ENCODE measurements around the gene CTNNA2. TPM values are rescaled to one million over a fixed set of nuclear protein-coding genes. Genes with fewer than 3 reads are reported as not detected.

Gene CTNNA2
- total RNA-seq, 3 donors from 2014 or later: 0.29 to 4.2 (median 1.1) TPM

- Histone ChIP-seq H3K4me1 (ENCODE audit: low read depth) (no peaks in the 10 kb centered on the region), H3K9me3 (no peaks in the 10 kb centered on the region), H3K36me3 (ENCODE audit: low read depth) (no peaks in the 10 kb centered on the region), H3K4me3 (no peak overlapping the region)
- no peak for ATAC-seq
- TF ChIP-seq, protein P1, sequence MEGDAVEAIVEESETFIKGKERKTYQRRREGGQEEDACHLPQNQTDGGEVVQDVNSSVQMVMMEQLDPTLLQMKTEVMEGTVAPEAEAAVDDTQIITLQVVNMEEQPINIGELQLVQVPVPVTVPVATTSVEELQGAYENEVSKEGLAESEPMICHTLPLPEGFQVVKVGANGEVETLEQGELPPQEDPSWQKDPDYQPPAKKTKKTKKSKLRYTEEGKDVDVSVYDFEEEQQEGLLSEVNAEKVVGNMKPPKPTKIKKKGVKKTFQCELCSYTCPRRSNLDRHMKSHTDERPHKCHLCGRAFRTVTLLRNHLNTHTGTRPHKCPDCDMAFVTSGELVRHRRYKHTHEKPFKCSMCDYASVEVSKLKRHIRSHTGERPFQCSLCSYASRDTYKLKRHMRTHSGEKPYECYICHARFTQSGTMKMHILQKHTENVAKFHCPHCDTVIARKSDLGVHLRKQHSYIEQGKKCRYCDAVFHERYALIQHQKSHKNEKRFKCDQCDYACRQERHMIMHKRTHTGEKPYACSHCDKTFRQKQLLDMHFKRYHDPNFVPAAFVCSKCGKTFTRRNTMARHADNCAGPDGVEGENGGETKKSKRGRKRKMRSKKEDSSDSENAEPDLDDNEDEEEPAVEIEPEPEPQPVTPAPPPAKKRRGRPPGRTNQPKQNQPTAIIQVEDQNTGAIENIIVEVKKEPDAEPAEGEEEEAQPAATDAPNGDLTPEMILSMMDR (IDR thresholded peaks at IDR 0.05): no peak
- no peak for DNase-seq
- intact Hi-C loops (cut with DNase I, micrococcal nuclease): no loop called here
Measured at GRCh38 chr2:79717364-79718007, 204.6 kb downstream of the CTNNA2 start.

DNA sequence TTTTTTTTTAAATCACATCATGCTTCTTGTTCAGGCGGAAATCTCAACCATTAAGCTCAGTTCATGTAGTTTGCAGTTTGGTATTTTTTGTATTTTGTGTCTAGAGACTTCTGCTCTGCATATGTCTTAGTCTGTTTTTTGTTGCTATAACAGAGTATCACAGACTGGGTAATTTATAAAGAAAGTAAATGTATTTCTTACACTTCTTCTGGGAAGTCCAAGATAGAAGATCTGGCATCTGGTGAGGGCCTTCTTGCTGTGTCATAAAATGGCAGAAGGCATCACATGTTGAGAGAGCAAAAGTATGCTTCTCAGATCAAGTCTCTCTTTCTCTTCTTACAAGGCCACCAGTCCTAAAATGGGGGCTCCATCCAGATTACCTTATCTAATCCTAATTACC, 208.2 kb downstream of the CTNNA2 start:
- Histone ChIP-seq H3K4me1 (ENCODE audit: low read depth) (no peaks in the 10 kb centered on the region), H3K4me3 (no peak overlapping the region), H3K9me3 (no peaks in the 10 kb centered on the region), H3K36me3 (ENCODE audit: low read depth) (no peaks in the 10 kb centered on the region)
- ATAC-seq: no peak
- TF ChIP-seq, protein P1 (IDR thresholded peaks at IDR 0.05): no peak
- DNase-seq: no peak
- intact Hi-C loops (cut with DNase I, micrococcal nuclease): no loop called here

DNA sequence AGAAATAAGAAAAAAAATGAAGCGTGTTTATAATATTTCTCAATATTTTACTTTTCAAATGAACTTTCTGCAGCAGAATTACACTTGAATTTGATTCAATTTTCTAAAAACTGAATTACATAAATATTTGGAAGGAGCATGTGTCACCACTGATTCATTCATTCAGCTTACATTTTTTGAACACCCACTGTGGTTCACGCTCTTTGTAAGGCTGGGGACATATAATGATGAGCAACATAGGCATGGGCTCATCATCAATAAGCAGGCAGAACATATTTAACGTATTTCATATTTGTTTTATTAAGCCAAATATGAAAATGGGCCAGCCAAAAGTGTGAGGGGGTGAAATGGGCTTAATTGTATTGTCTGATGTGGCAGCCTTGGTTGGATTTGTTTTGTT, 209.1 kb downstream of the CTNNA2 start:
- no peak for DNase-seq
- intact Hi-C loops (cut with DNase I, micrococcal nuclease): no loop called here
- Histone ChIP-seq H3K36me3 (ENCODE audit: low read depth) (no peaks in the 10 kb centered on the region), H3K4me3 (no peak overlapping the region), H3K4me1 (ENCODE audit: low read depth) (no peaks in the 10 kb centered on the region), H3K9me3 (no peaks in the 10 kb centered on the region)
- TF ChIP-seq, protein P1 (IDR thresholded peaks at IDR 0.05): no peak
- ATAC-seq: no peak

DNA sequence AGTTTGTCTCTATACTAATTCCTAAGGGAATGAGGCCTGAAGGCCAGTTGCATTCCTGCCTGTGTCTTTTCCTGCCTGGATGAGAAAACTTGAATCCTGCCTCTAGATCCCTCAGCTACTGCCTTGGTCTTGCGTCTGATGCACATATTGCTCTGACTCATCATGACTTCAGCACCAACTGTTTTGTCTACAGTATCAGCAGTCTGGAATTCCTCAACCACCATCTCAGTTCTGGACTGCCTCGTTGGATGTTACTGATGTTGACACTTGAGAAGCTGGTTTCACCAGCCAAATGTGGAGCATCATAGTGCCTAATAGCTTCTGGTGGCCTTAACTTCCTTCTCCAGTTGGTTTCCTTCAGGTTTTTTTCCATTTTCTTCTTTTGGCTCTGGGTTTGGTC, 211.0 kb downstream of the CTNNA2 start:
- Histone ChIP-seq H3K9me3 (no peaks in the 10 kb centered on the region), H3K36me3 (ENCODE audit: low read depth) (no peaks in the 10 kb centered on the region), H3K4me1 (ENCODE audit: low read depth) (no peaks in the 10 kb centered on the region), H3K4me3 (no peak overlapping the region)
- TF ChIP-seq, protein P1 (IDR thresholded peaks at IDR 0.05): no peak
- no peak for DNase-seq
- intact Hi-C loops (cut with DNase I, micrococcal nuclease): no loop called here
- no peak for ATAC-seq

DNA sequence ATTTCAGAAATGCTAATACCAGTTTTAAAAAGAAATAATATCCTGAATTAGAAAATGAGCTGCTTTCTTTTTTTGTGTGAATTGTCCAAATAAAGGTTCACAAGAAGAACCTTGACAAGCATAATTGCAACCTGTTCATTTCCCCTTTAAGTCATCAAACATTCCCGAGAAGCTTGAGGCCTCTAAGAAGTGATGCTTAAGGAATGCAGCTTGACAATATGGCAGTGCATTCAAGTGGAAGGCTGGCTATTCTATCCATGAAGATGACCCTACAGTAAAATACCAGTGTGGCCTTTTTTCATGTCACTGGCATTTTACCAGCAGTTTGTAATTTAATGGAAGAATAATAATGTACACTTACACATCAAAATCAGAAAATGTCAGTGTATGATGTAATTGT, 216.7 kb downstream of the CTNNA2 start:
- H3K36me3 ChIP-seq (ENCODE audit: low read depth): no peaks in the 10 kb centered on the region
- DNase-seq (no peak), ATAC-seq (no peak)
- intact Hi-C loops (cut with DNase I, micrococcal nuclease): no loop called here
- TF ChIP-seq, protein P1 (IDR thresholded peaks at IDR 0.05): no peak
- H3K4me1 ChIP-seq (ENCODE audit: low read depth): no peaks in the 10 kb centered on the region
- no peak overlapping the region for H3K4me3 ChIP-seq
- H3K9me3 ChIP-seq: no peaks in the 10 kb centered on the region

DNA sequence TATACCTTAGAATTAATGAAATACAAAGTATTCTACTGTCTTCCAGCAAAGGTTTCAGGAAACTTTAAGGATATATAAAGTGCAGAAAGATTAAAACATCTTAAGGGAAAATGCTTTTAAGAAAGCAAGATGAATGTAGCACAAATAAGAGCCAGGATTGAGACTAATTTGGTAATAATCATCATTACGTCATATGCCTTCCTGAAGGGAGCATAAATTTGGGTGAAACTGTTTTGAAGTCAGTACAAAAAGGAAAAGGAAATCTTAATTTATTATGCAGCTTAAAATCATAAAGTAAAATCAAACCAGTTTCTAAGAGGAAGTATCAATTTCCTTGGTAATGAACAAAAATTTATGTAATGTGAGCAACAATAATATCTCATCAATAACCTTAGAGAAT, 221.7 kb downstream of the CTNNA2 start:
- Histone ChIP-seq H3K9me3 (no peaks in the 10 kb centered on the region), H3K4me3 (no peak overlapping the region), H3K4me1 (ENCODE audit: low read depth) (no peaks in the 10 kb centered on the region), H3K36me3 (ENCODE audit: low read depth) (no peaks in the 10 kb centered on the region)
- intact Hi-C loops (cut with DNase I, micrococcal nuclease): no loop called here
- TF ChIP-seq, protein P1 (IDR thresholded peaks at IDR 0.05): no peak
- no peak for DNase-seq
- no peak for ATAC-seq
